GM12891 (cell line): ENCODE data around the gene KIF20B.

ENCODE experiments used
- POLR2A ChIP-seq: IDR thresholded peaks from 2 replicates; pipeline ENCODE4 v1.6.1; 2011; ENCODE audit warnings: low read depth, low read length, control low read depth
- POLR2AphosphoS5 ChIP-seq: IDR thresholded peaks from 2 replicates; pipeline ENCODE4 v1.6.1; 2011; ENCODE audit warnings: low read depth, low read length, control low read depth
- SPI1 ChIP-seq: IDR thresholded peaks from 2 replicates; pipeline ENCODE4 v1.6.1; 2011; ENCODE audit warnings: low read depth, low read length, control low read depth

GRCh38 chr10:89810908-89811525 lies 109.6 kb downstream of the KIF20B start:
- TF ChIP-seq SPI1 (no peak), POLR2A (no peak), POLR2AphosphoS5 (no peak)
